NCI-H2196 (cell line): ENCODE measurements around the gene CDKN2D.

Source experiments
- DNase-seq: peaks from one replicate; lab custom pipeline; 2025; ENCODE audit not compliant: unreplicated experiment; lab: John Stamatoyannopoulos, UW

The CDKN2D gene

DNA sequence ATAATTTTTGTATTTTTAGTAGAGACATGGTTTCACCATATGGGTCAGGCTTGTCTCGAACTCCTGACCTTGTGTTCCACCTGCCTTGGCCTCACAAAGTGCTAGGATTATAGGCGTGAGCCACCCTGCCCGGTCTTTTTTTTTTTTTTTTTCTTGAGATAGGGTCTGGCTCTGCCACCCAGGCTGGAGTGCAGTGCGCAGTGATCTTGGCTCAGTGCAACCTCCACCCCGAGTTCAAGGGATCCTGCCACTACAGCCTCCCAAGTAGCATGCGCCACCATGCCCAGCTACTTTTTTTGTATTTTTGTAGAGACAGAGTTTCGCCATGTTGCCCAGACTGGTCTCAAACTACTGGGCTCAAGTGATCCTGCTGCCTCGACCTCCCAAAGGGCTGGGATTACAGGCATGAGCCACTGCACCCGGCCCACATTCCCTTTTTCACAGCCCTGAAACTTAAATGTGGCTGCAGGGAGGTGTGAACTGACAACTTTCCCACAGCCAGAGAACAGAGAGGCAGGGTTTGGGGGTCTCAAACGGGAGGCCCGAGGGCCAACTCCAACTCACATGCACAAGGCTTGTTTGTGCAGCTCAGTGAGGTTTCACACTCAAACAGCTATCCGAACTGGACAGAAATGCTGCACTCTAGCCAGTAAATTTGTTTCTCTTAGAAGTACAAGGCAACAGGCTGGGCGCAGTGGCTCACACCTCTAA lies 47.2 kb downstream of the CDKN2D start:
- no peak for DNase-seq

DNA sequence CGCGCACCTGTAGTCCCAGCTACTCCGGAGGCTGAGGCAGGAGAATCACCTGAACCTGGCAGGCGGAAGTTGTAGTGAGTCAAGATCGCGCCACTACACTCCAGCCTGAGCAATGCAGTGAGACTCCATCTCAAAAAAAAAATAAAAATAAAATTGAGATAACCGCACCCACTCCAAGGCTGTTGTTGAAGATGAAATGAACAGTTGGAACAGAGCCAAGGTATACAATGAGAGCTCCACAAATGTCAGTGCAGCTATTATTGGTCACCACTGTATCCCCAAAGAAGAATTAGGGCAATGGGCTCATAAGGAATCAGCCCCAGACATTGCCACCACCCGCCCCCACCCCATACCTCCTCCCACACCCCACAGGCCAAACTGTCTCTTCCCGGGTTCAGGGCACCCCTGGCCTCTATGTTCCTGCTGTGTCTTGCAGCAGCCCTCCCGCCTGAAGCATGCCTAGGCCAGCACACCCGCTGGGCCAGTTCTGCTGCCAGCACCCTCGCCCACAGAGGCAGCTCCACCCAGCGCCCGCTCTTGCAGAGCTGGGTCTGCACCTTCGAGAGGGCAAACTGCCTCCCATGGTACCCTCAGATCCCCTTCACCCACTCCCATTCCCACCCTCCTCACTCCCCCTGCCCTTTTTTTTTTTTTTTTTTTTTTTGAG lies 48.0 kb downstream of the CDKN2D start:
- no peak for DNase-seq

DNA sequence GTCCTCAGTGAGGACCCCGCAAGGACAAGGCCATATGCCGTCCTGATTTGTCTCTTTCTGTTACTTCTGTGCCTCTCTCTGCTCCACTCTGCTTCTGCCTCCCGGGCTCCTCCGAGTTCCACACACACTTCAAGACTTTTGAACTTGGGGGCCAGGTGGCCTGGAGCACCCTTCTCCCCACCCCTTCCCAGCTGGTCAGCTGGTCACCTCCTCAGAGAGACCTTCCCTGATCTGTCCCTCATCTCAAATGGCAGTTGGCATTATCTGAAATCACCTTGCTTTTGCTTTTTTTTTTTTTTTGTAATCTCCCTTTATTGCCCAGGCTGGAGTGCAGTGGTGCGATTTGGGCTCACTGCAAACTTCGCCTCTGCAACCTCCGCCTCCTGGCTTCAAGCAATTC lies 49.4 kb downstream of the CDKN2D start:
- DNase-seq: no peak

DNA sequence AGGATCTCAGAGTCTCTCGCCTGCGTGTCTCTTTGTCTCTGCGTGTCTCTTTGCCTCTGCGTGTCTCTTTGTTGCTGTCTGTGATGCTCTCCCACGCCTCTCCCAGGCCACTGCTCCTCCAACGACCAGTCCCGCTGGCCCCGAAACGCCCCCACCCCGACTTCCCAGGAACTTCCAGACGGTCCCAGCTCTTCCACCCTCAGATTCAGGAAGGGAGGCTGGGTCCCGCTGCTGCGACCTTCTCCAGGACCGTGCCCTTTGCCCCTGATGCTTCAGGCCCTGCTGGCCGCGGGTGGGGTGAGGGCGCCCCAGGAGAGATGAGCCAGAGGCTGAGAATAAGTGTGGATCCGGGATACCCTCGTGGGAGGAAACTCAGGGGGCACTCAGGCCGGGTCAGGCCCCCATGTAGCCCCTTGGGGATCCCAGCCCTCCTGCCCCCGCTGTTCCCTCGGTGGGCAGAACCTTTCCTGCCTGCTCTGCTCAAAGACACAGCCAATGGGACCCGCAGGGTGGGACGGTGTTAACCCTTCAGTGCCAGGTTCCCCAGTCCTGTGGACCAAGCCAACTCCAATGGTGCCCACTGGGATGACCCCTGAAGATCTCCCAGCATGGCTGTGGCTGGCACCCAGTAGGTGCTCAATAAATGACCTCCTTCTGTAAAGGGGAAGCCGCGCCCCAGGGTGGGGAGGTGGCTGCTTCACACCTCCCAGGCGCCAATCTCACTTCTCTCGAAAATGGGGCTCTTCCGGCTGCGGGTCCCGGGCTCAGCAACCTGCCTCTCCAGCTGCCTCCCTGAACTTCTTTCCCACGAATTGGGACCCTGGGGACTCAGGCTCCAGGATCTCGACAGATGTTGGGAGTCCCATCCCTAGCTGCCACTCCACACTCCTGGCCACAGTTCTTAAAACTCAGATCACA lies 50.1 kb downstream of the CDKN2D start:
- DNase-seq: no peak

DNA sequence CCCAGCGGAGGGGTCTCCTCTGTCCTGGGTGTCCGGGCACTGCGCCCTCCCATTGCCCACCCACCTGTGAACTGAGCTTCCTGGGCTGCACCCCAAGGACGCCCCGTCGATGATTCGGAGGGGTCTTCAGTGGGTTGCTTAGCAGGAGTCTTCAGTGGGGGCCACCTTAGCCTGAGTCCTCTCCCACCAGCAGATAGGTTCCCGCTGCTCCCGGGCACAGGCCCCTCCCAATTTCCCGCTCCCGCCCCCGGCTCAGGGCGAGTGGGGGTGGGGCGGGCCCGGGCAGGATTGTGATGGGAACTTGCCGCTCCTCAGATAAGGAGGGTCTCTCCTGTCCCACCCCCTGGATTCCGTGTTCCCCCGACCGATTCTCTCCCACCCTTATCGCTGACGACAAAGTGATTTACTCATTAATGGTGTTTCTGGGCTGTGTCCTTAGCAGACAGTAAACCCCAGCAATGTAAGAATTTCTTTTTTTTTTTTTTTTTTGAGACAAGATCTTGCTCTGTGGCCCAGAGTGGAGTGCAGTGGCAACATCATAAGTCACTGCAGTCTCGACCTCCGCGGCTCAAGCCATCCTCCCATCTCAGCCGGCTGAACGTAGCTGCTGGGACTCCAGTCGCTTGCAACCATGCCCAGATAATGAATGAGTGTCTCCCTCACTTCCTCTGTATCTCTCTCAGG lies 50.9 kb downstream of the CDKN2D start:
- peak; percentile 52 for DNase-seq

DNA sequence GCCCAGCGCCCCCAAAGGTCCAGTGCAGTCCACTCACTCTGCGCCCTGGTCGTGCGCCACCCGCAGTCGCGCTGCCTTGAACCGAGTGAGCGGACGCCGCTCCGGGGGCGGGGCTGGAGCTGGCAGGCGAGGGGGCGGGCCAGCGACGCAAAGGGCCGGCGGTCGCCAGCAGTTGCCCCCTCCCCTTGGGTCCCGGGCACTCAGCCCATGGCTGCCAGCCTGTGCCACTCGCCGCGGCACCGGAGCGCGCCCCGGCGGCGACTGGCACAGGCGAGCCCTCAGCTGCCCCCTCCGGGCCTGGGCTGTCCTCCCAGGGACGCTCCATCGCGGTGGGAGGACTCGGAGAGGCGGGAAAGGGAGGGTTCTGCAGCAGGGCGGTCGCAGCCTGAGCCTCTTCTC lies 51.4 kb downstream of the CDKN2D start, which contains the start of gene S1PR5:
Gene S1PR5, minus strand, starts transcription at position 87 of the 399 bp plus-strand sequence. CDS start 2,436 bp downstream, outside the sequence.
- peak; percentile 85 for DNase-seq

DNA sequence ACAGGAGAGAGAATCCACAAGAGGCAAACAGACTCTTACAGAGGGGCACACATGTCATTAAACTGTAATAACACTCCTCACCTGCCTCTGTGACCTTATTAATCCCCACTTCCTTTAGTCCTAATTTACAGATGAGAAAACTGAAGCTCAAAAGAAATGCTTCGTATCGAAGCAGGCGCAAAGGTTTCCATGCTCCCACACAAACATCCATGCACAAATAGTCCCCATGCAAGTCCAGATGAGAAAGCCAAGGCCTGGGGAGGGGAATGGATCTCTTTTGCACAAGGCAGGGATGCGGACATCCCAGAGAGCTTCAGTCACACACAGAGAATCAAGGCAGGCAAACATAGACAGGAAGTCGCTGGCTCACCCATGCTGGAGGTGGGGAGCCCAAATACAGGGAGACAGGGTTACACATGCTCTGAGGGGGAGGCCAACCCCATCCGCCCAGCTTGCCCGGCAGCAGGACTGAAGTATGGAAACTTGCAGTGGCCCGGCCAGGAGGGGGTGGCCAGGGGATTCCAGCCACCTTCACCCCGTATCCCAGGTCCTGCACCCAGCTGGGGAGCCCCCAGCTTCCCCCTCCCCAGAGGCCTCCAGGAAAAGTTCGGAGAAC lies 52.0 kb downstream of the CDKN2D start:
- DNase-seq: no peak
